ENCODE data around the gene DNAJC2. TPM values are rescaled to one million over a fixed set of nuclear protein-coding genes. Genes with fewer than 3 reads are reported as not detected.
"Not testable (repeated sequence)": the region's sequence is repeated elsewhere in the genome, so short reads cannot be mapped to it uniquely, and the experiment has no call there.

The DNAJC2 gene
- total and polyA plus RNA-seq, 2 experiments from 2014 or later: 40.1 to 168 TPM

- no peaks in the 10 kb centered on the region for H3K4me1 ChIP-seq (ENCODE audit: insufficient read depth)
- no peaks in the 10 kb centered on the region for H3K9me2 ChIP-seq (ENCODE audit: insufficient read depth)
- Mint-ChIP-seq H3K36me3 (ENCODE audit: low read depth) (no peaks in the 10 kb centered on the region), H3K27me3 (ENCODE audit: insufficient read depth, low read depth, poor library complexity) (no peaks in the 10 kb centered on the region), H3K4me1 (peaks cover 3% of the 10 kb centered on the region; the same call in 1 of the 3 replicates), H3K27ac (no peak overlapping the region), H3K9me3 (no peaks in the 10 kb centered on the region), H3K4me3 (no peak overlapping the region)
- no peak overlapping the region for H3K4me2 ChIP-seq
- no peak for TF ChIP-seq POLR2AphosphoS5 (IDR thresholded peaks at IDR 0.05; ENCODE audit: low read depth)
- no peak for TF ChIP-seq CREB1 (CRISPR knock-in tag; IDR thresholded peaks at IDR 0.05; ENCODE audit: low read depth)
- TF ChIP-seq JUNB (IDR thresholded peaks at IDR 0.05; ENCODE audit: unreplicated experiment): no peak
- no peak for TF ChIP-seq ZNF331 (CRISPR knock-in tag; IDR thresholded peaks at IDR 0.05; ENCODE audit: low read depth)
- no peaks in the 10 kb centered on the region for H3F3A ChIP-seq (replicated peaks; ENCODE audit: low read depth)
- H2AFZ ChIP-seq: no peak overlapping the region
- no peak overlapping the region for H3K4me3 ChIP-seq
- no peak overlapping the region for H3K27ac ChIP-seq (ENCODE audit: low read depth)
- H3K79me2 ChIP-seq (replicated peaks; ENCODE audit: insufficient read depth): no peaks in the 10 kb centered on the region
- no peak for DNase-seq (ENCODE audit: low spot score)
- H3K27me3 ChIP-seq (ENCODE audit: insufficient read depth): no peaks in the 10 kb centered on the region
- ATAC-seq: no peak
- H3K36me3 ChIP-seq (ENCODE audit: insufficient read depth): no peaks in the 10 kb centered on the region
- H4K20me1 ChIP-seq (replicated peaks; ENCODE audit: insufficient read depth): no peaks in the 10 kb centered on the region
Observed at GRCh38 chr7:103292122-103292521, 52.4 kb downstream of the DNAJC2 start.

GRCh38 chr7:103282802-103283427 is 61.7 kb downstream of the DNAJC2 start:
- DNase-seq (ENCODE audit: low spot score); H2AFZ ChIP-seq; H3K4me1 Mint-ChIP-seq: not testable (repeated sequence)

GRCh38 chr7:103280803-103281155 is 63.8 kb downstream of the DNAJC2 start:
- H3K27ac Mint-ChIP-seq; H3K4me1 Mint-ChIP-seq; H3K36me3 Mint-ChIP-seq (ENCODE audit: low read depth); H3K79me2 ChIP-seq (replicated peaks; ENCODE audit: insufficient read depth); H3F3A ChIP-seq (replicated peaks; ENCODE audit: low read depth); DNase-seq (ENCODE audit: low spot score); H3K36me3 ChIP-seq (ENCODE audit: insufficient read depth); H3K27ac ChIP-seq (ENCODE audit: low read depth); H3K4me1 ChIP-seq (ENCODE audit: insufficient read depth); H3K9me3 Mint-ChIP-seq; H3K9me2 ChIP-seq (ENCODE audit: insufficient read depth); H4K20me1 ChIP-seq (replicated peaks; ENCODE audit: insufficient read depth): not testable (repeated sequence)
- ATAC-seq: peak; percentile 18
- peak overlapping the region; percentile 88 for H3K4me3 Mint-ChIP-seq
- peaks cover 54% of the 10 kb centered on the region for H3K27me3 ChIP-seq (ENCODE audit: insufficient read depth)
- H3K4me3 ChIP-seq: peak overlapping the region; percentile 74
- peak overlapping the region; percentile 92 for H3K4me2 ChIP-seq
- peaks cover 35% of the 10 kb centered on the region for H3K27me3 Mint-ChIP-seq (ENCODE audit: insufficient read depth, low read depth, poor library complexity)
- peak overlapping the region; percentile 99 for H2AFZ ChIP-seq

More at GRCh38 chr7:103282802-103283427, 61.7 kb downstream of the DNAJC2 start:
- peaks cover 48% of the 10 kb centered on the region for H3K27me3 ChIP-seq (ENCODE audit: insufficient read depth)
- H3K4me2 ChIP-seq; H3F3A ChIP-seq (replicated peaks; ENCODE audit: low read depth); H3K9me2 ChIP-seq (ENCODE audit: insufficient read depth); H3K27ac ChIP-seq (ENCODE audit: low read depth); H3K9me3 Mint-ChIP-seq; H3K36me3 ChIP-seq (ENCODE audit: insufficient read depth); H4K20me1 ChIP-seq (replicated peaks; ENCODE audit: insufficient read depth); H3K4me1 ChIP-seq (ENCODE audit: insufficient read depth); H3K36me3 Mint-ChIP-seq (ENCODE audit: low read depth); ATAC-seq; H3K27ac Mint-ChIP-seq; H3K79me2 ChIP-seq (replicated peaks; ENCODE audit: insufficient read depth); H3K4me3 ChIP-seq; H3K4me3 Mint-ChIP-seq: not testable (repeated sequence)
- H3K27me3 Mint-ChIP-seq (ENCODE audit: insufficient read depth, low read depth, poor library complexity): peaks cover 35% of the 10 kb centered on the region
